Stimulated activated CD4-positive, alpha-beta T cell treated with anti-CD3 and anti-CD28 coated beads, TNF-alpha, amount 100 ng/mL, for 48 hours (primary cell): ENCODE measurements around the gene MTHFD2.
"Not testable (repeated sequence)": the region's sequence is repeated elsewhere in the genome, so short reads cannot be mapped to it uniquely, and the experiment has no call there.

Source experiments
- DNase-seq, 3 donors: peaks; one replicate each; pipeline ENCODE4 v3.0.0-alpha.2; 2020; ENCODE audit warnings: low read depth in 3 of 3

MTHFD2 gene

GRCh38 chr2:74228772-74229171 lies 30.4 kb downstream of the MTHFD2 start:
- no peak for DNase-seq

- not testable (repeated sequence) for DNase-seq
Observed at GRCh38 chr2:74229865-74230264, 31.4 kb downstream of the MTHFD2 start.

- DNase-seq, result no peak
Observed at GRCh38 chr2:74232426-74232825, 34.0 kb downstream of the MTHFD2 start.

- DNase-seq, result no peak
Observed at GRCh38 chr2:74233648-74234047, 35.2 kb downstream of the MTHFD2 start.

- DNase-seq, result no peak
Observed at GRCh38 chr2:74235041-74235440, 36.6 kb downstream of the MTHFD2 start.

- DNase-seq, result no peak
Observed at GRCh38 chr2:74238879-74239278, 40.5 kb downstream of the MTHFD2 start.

GRCh38 chr2:74239346-74239745 lies 40.9 kb downstream of the MTHFD2 start:
- no peak for DNase-seq

GRCh38 chr2:74242354-74243071 lies 44.1 kb downstream of the MTHFD2 start:
- DNase-seq, result no peak

GRCh38 chr2:74244286-74244685 lies 45.9 kb downstream of the MTHFD2 start:
- no peak for DNase-seq

- DNase-seq, result no peak
Observed at GRCh38 chr2:74246496-74247195, 48.2 kb downstream of the MTHFD2 start.

GRCh38 chr2:74249406-74250122 lies 51.1 kb downstream of the MTHFD2 start:
- no peak for DNase-seq

GRCh38 chr2:74250189-74250631 lies 51.8 kb downstream of the MTHFD2 start:
- peak; percentile 9 to 49 (median 21) for DNase-seq

- DNase-seq, result no peak
Observed at GRCh38 chr2:74252036-74252435, 53.6 kb downstream of the MTHFD2 start.

GRCh38 chr2:74252862-74253261 lies 54.4 kb downstream of the MTHFD2 start:
- DNase-seq, result no peak

- no peak for DNase-seq
Observed at GRCh38 chr2:74253306-74253970, 55.0 kb downstream of the MTHFD2 start.

GRCh38 chr2:74253971-74254310 lies 55.5 kb downstream of the MTHFD2 start:
- DNase-seq, result no peak

- DNase-seq, result no peak
Observed at GRCh38 chr2:74255660-74256213, 57.3 kb downstream of the MTHFD2 start.

- DNase-seq, result no peak
Observed at GRCh38 chr2:74259191-74259590, 60.8 kb downstream of the MTHFD2 start.

GRCh38 chr2:74259733-74260132 lies 61.3 kb downstream of the MTHFD2 start:
- no peak for DNase-seq

GRCh38 chr2:74260495-74260894 lies 62.1 kb downstream of the MTHFD2 start:
- DNase-seq, result no peak

GRCh38 chr2:74261204-74261864 lies 62.9 kb downstream of the MTHFD2 start:
- DNase-seq, result no peak
